ENCODE results near the gene SLCO1A2.

DNA sequence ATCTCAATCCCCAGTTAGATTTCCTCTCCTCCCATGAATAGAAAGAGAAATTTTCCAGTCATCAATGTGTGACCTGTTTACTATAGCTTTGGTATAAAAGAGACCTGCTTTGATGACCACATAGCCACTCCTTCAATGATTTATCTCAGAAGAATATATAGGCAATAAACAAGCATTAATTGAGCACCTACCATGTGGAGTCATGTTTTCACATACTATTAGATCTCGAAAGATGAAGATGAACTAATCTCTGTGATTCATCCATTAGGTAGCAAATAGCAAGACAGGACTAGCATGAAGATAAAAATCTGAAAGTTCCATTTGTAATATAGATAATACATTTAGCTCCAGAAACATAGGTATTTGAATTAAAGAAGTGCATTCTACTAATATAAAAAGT is 40.5 kb downstream of the SLCO1A2 start:
- TF ChIP-seq, protein P1, sequence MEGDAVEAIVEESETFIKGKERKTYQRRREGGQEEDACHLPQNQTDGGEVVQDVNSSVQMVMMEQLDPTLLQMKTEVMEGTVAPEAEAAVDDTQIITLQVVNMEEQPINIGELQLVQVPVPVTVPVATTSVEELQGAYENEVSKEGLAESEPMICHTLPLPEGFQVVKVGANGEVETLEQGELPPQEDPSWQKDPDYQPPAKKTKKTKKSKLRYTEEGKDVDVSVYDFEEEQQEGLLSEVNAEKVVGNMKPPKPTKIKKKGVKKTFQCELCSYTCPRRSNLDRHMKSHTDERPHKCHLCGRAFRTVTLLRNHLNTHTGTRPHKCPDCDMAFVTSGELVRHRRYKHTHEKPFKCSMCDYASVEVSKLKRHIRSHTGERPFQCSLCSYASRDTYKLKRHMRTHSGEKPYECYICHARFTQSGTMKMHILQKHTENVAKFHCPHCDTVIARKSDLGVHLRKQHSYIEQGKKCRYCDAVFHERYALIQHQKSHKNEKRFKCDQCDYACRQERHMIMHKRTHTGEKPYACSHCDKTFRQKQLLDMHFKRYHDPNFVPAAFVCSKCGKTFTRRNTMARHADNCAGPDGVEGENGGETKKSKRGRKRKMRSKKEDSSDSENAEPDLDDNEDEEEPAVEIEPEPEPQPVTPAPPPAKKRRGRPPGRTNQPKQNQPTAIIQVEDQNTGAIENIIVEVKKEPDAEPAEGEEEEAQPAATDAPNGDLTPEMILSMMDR (IDR thresholded peaks at IDR 0.05; ENCODE audit: low read depth, low read length, poor library complexity, severe bottlenecking), result no peak
- TF ChIP-seq EZH2phosphoT487 (IDR thresholded peaks at IDR 0.05; ENCODE audit: borderline replicate concordance, low read length), result no peak
